ENCODE results near the gene TUBA4A. TPM values are rescaled to one million over a fixed set of nuclear protein-coding genes. Genes with fewer than 3 reads are reported as not detected.

The TUBA4A gene
- total and polyA plus RNA-seq, 2 donors = 4.8 to 41.9 TPM

GRCh38 chr2:219247678-219248642 lies 5.8 kb downstream of the TUBA4A start:
- H3K27ac ChIP-seq (ENCODE audit: low read depth) = no peak overlapping the region
- H3K36me3 ChIP-seq (ENCODE audit: insufficient read depth) = no peaks in the 10 kb centered on the region
- WGBS = 86% methylated on average over 17 of the region's 17 CpGs
- no peak overlapping the region for H3K4me3 ChIP-seq (ENCODE audit: low read depth, low read length)
- no peaks in the 10 kb centered on the region for H3K4me1 ChIP-seq (ENCODE audit: insufficient read depth)
- DNase-seq (ENCODE audit: extremely low spot score) = no peak

- no peak overlapping the region for H3K27ac ChIP-seq (ENCODE audit: low read depth)
- WGBS = 95% methylated on average over 10 of the region's 10 CpGs
- H3K4me1 ChIP-seq (ENCODE audit: insufficient read depth) = no peaks in the 10 kb centered on the region
Observed at GRCh38 chr2:219246559-219246958, 7.2 kb downstream of the TUBA4A start.

GRCh38 chr2:219245899-219246230 lies 7.9 kb downstream of the TUBA4A start:
- WGBS = 13% methylated on average over 10 of the region's 10 CpGs
- no peak for DNase-seq (ENCODE audit: extremely low spot score)
- H3K36me3 ChIP-seq (ENCODE audit: insufficient read depth) = no peaks in the 10 kb centered on the region
- no peaks in the 10 kb centered on the region for H3K4me1 ChIP-seq (ENCODE audit: insufficient read depth)
- peak overlapping the region; percentile 95 for H3K27ac ChIP-seq (ENCODE audit: low read depth)
- H3K4me3 ChIP-seq (ENCODE audit: low read depth, low read length) = peak overlapping the region; percentile 80

More at GRCh38 chr2:219246559-219246958, 7.2 kb downstream of the TUBA4A start:
- Histone ChIP-seq H3K4me3 (ENCODE audit: low read depth, low read length) (no peak overlapping the region), H3K36me3 (ENCODE audit: insufficient read depth) (no peaks in the 10 kb centered on the region)
- DNase-seq (ENCODE audit: extremely low spot score) = no peak

GRCh38 chr2:219245148-219245898 lies 8.4 kb downstream of the TUBA4A start, which contains the start of the genes GLB1L and STK16:
Gene GLB1L, minus strand, starts transcription at chr2:219245444. Its CDS starts 1,871 bp downstream, at chr2:219243573.
Gene STK16, plus strand, starts transcription at chr2:219245479. Its CDS starts 521 bp downstream, at chr2:219246000.
- H3K27ac ChIP-seq (ENCODE audit: low read depth) = peak within 1 kb of the TSS; percentile 95
- peak; percentile 75 for DNase-seq (ENCODE audit: extremely low spot score)
- WGBS = under 1% methylated on average over 46 of the region's 46 CpGs
- H3K4me1 ChIP-seq (ENCODE audit: insufficient read depth) = no peaks in the 10 kb centered on the region
- H3K4me3 ChIP-seq (ENCODE audit: low read depth, low read length) = peak within 1 kb of the TSS; percentile 80
- no peaks in the 10 kb centered on the region for H3K36me3 ChIP-seq (ENCODE audit: insufficient read depth)

- Histone ChIP-seq H3K36me3 (ENCODE audit: insufficient read depth) (no peaks in the 10 kb centered on the region), H3K4me3 (ENCODE audit: low read depth, low read length) (peak overlapping the region; percentile 80), H3K27ac (ENCODE audit: low read depth) (peak overlapping the region; percentile 85), H3K4me1 (ENCODE audit: insufficient read depth) (no peaks in the 10 kb centered on the region)
- DNase-seq (ENCODE audit: extremely low spot score) = no peak
- WGBS = 42% methylated on average over 6 of the region's 6 CpGs
Observed at GRCh38 chr2:219244789-219245147, 8.9 kb downstream of the TUBA4A start.

GRCh38 chr2:219243291-219243761 lies 10.4 kb downstream of the TUBA4A start:
- H3K4me3 ChIP-seq (ENCODE audit: low read depth, low read length) = no peak overlapping the region
- no peak for DNase-seq (ENCODE audit: extremely low spot score)
- H3K36me3 ChIP-seq (ENCODE audit: insufficient read depth) = no peaks in the 10 kb centered on the region
- 39% methylated on average over 28 of the region's 28 CpGs for WGBS
- H3K4me1 ChIP-seq (ENCODE audit: insufficient read depth) = no peaks in the 10 kb centered on the region
- peak overlapping the region; percentile 25 for H3K27ac ChIP-seq (ENCODE audit: low read depth)

- 91% methylated on average over 3 of the region's 3 CpGs for WGBS
- Histone ChIP-seq H3K4me1 (ENCODE audit: insufficient read depth) (no peaks in the 10 kb centered on the region), H3K36me3 (ENCODE audit: insufficient read depth) (peaks cover 10% of the 10 kb centered on the region), H3K27ac (ENCODE audit: low read depth) (no peak overlapping the region), H3K4me3 (ENCODE audit: low read depth, low read length) (no peak overlapping the region)
- DNase-seq (ENCODE audit: extremely low spot score) = no peak
Observed at GRCh38 chr2:219234331-219234730, 19.4 kb downstream of the TUBA4A start.

- Histone ChIP-seq H3K27ac (ENCODE audit: low read depth) (peak overlapping the region; percentile 85), H3K4me3 (ENCODE audit: low read depth, low read length) (peak overlapping the region; percentile 56), H3K36me3 (ENCODE audit: insufficient read depth) (peaks cover 10% of the 10 kb centered on the region), H3K4me1 (ENCODE audit: insufficient read depth) (no peaks in the 10 kb centered on the region)
- DNase-seq (ENCODE audit: extremely low spot score) = no peak
- under 1% methylated on average over 24 of the region's 24 CpGs for whole genome bisulfite sequencing
Observed at GRCh38 chr2:219230059-219230540, 23.6 kb downstream of the TUBA4A start.

GRCh38 chr2:219229305-219230058 lies 24.2 kb downstream of the TUBA4A start, which contains the start of the genes ANKZF1 and ATG9A:
Gene ANKZF1, plus strand, starts transcription at chr2:219229806. Its CDS starts 452 bp downstream, at chr2:219230258.
Gene ATG9A, minus strand, starts transcription at chr2:219229636. Its CDS starts 1,612 bp downstream, at chr2:219228024.
- peak; percentile 99 for DNase-seq (ENCODE audit: extremely low spot score)
- peak within 1 kb of the TSS; percentile 91 for H3K27ac ChIP-seq (ENCODE audit: low read depth)
- WGBS = under 1% methylated on average over 80 of the region's 80 CpGs
- H3K36me3 ChIP-seq (ENCODE audit: insufficient read depth) = peaks cover 8% of the 10 kb centered on the region
- H3K4me3 ChIP-seq (ENCODE audit: low read depth, low read length) = peak within 1 kb of the TSS; percentile 90
- no peaks in the 10 kb centered on the region for H3K4me1 ChIP-seq (ENCODE audit: insufficient read depth)

GRCh38 chr2:219228911-219229304 lies 24.8 kb downstream of the TUBA4A start:
- DNase-seq (ENCODE audit: extremely low spot score) = no peak
- Histone ChIP-seq H3K36me3 (ENCODE audit: insufficient read depth) (peaks cover 8% of the 10 kb centered on the region), H3K27ac (ENCODE audit: low read depth) (peak overlapping the region; percentile 79), H3K4me3 (ENCODE audit: low read depth, low read length) (peak overlapping the region; percentile 90), H3K4me1 (ENCODE audit: insufficient read depth) (no peaks in the 10 kb centered on the region)
- 3% methylated on average over 19 of the region's 19 CpGs for WGBS

GRCh38 chr2:219228041-219228910 lies 25.4 kb downstream of the TUBA4A start:
- peak overlapping the region; percentile 79 for H3K27ac ChIP-seq (ENCODE audit: low read depth)
- H3K36me3 ChIP-seq (ENCODE audit: insufficient read depth) = peaks cover 4% of the 10 kb centered on the region
- no peak for DNase-seq (ENCODE audit: extremely low spot score)
- H3K4me1 ChIP-seq (ENCODE audit: insufficient read depth) = no peaks in the 10 kb centered on the region
- WGBS = 40% methylated on average over 7 of the region's 7 CpGs
- H3K4me3 ChIP-seq (ENCODE audit: low read depth, low read length) = peak overlapping the region; percentile 90

GRCh38 chr2:219225350-219225749 lies 28.4 kb downstream of the TUBA4A start:
- DNase-seq (ENCODE audit: extremely low spot score) = no peak
- Histone ChIP-seq H3K27ac (ENCODE audit: low read depth) (no peak overlapping the region), H3K4me3 (ENCODE audit: low read depth, low read length) (no peak overlapping the region), H3K4me1 (ENCODE audit: insufficient read depth) (no peaks in the 10 kb centered on the region), H3K36me3 (ENCODE audit: insufficient read depth) (peaks cover 4% of the 10 kb centered on the region)
- 89% methylated on average over 3 of the region's 3 CpGs for WGBS

Measured in urinary bladder (tissue), 4 donors.